GM12874 (cell line): ENCODE data around the gene AKIRIN2.

Experiments
- CTCF ChIP-seq: IDR thresholded peaks from 2 replicates; pipeline ENCODE4 v1.5.1; 2011; ENCODE audit warnings: low read depth, mild to moderate bottlenecking, control low read depth, low read length, moderate library complexity; ENCODE audit not compliant: insufficient read depth

AKIRIN2 gene

GRCh38 chr6:87654122-87654521 lies 47.9 kb downstream of the AKIRIN2 start:
- TF ChIP-seq CTCF, result no peak

- TF ChIP-seq CTCF, result no peak
Measured at GRCh38 chr6:87653074-87653962, 48.7 kb downstream of the AKIRIN2 start.

GRCh38 chr6:87645080-87645479 lies 57.0 kb downstream of the AKIRIN2 start:
- no peak for TF ChIP-seq CTCF

GRCh38 chr6:87641065-87641692 lies 60.9 kb downstream of the AKIRIN2 start:
- no peak for TF ChIP-seq CTCF

- TF ChIP-seq CTCF, result no peak
Measured at GRCh38 chr6:87639373-87639772, 62.7 kb downstream of the AKIRIN2 start.

GRCh38 chr6:87637106-87637505 lies 64.9 kb downstream of the AKIRIN2 start:
- TF ChIP-seq CTCF, result no peak

GRCh38 chr6:87636315-87636714 lies 65.7 kb downstream of the AKIRIN2 start:
- no peak for TF ChIP-seq CTCF
